KOPT-K1 (cell line): ENCODE results near the gene NUP35.
A peak's percentile ranks its signal among the peaks of the same experiment; 100 is the strongest.
"Not testable (repeated sequence)": the region's sequence is repeated elsewhere in the genome, so short reads cannot be mapped to it uniquely, and the experiment has no call there.

ENCODE experiments used
- H3K27ac ChIP-seq: fragments of 200-600 bp; sonication (generic); 2 replicates; pipeline ENCODE4 v1.5.1; 2016; ENCODE audit warnings: antibody characterized with exemption, mild to moderate bottlenecking, low read depth, low read length; ENCODE audit not compliant: poor library complexity, severe bottlenecking
- H3K36me3 ChIP-seq: fragments of 200-600 bp; sonication (generic); 2 replicates; pipeline ENCODE4 v1.5.1; 2017; ENCODE audit warnings: antibody characterized with exemption, mild to moderate bottlenecking, low read length, moderate library complexity; ENCODE audit not compliant: insufficient read depth
- H3K9me3 ChIP-seq: fragments of 200-600 bp; sonication (generic); 2 replicates; pipeline ENCODE4 v1.5.1; 2017; ENCODE audit warnings: antibody characterized with exemption, low read length, mild to moderate bottlenecking; ENCODE audit not compliant: insufficient read depth, poor library complexity, severe bottlenecking

NUP35 gene

GRCh38 chr2:183117226-183117625 lies 7.0 kb upstream of the NUP35 start:
- H3K27ac ChIP-seq: no peak overlapping the region
- H3K9me3 ChIP-seq: no peaks in the 10 kb centered on the region
- H3K36me3 ChIP-seq: no peaks in the 10 kb centered on the region

DNA sequence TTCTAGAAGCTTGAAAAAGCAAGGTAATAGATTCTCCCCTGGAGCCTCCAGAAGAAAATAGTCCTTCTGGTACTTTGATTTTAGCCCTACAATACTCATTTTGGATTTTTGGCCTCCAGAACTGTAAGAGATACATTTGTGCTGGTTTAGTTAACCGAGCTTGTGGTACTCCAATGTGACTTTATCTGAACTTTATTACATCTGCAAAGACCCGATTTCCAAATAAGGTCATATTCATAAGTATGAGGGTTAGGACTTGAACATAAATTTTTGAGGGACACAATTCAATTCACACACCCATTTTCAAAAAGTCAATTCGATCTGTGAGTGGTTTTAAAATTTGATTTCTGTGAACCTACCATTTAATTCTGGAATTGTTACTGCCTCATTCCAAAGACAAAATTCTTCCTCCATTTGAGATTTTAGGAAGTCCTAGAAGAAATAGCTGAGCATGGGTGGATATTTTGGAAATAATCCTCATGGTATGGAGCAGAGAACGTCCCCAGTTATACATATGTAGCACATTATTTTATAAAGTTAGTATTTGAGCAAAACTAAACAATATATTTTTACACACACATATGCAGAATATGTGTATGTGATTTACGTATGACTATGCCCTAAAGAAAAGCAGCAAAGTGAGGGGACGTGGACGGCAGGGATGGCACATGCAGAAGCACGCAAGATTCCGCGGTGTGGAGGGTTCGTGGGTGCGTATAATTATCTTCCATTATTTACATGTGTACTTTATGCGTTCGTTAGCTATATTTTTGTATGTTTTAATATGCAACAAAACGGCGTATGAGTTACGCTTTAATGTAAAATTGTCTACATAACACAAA lies 905 bp upstream of the NUP35 start:
- H3K36me3 ChIP-seq: peaks cover 4% of the 10 kb centered on the region
- no peaks in the 10 kb centered on the region for H3K9me3 ChIP-seq
- H3K27ac ChIP-seq: peak overlapping the region; percentile 83

DNA sequence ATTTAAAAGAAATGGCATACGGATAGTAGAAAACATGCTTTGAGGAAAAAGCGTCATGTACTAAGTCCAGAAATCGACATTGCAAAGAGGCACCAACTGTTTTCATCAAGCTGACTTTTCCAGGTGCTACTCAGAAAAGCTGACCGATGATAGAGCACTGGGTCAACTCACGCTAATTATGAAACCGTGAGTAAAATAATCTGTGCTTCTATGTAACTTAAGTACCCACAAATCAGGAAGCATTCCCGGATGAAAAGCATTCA lies 353 bp upstream of the NUP35 start:
- Histone ChIP-seq H3K27ac (peak overlapping the region; percentile 83), H3K36me3 (peaks cover 9% of the 10 kb centered on the region), H3K9me3 (no peaks in the 10 kb centered on the region)

GRCh38 chr2:183124957-183125255 lies 663 bp downstream of the NUP35 start:
- Histone ChIP-seq H3K36me3 (peaks cover 19% of the 10 kb centered on the region), H3K27ac (peak overlapping the region; percentile 83), H3K9me3 (no peaks in the 10 kb centered on the region)

- H3K9me3 ChIP-seq: no peaks in the 10 kb centered on the region
- H3K36me3 ChIP-seq: peaks cover 28% of the 10 kb centered on the region
- peak overlapping the region; percentile 83 for H3K27ac ChIP-seq
These were observed 1.6 kb downstream of the NUP35 start for GRCh38 chr2:183125659-183126341.

DNA sequence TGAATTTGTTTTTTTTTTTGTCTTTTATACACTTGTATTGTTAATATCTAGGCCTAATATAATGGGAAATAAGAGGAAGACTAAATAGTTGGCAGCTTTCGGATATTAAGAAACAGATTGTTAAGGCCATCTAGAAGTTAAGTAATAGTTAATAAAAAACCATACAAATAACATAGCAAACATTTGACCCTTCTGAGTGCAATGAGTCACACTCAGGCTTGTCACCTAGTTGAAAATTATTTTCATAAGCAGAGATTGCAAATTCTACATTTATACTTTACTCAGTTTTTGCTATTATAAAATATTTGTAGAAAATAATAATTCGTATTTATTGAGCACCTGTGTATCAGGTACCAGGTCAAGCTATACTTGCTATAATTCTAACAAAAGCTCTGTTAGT lies 2.4 kb downstream of the NUP35 start:
- H3K27ac ChIP-seq: no peak overlapping the region
- no peaks in the 10 kb centered on the region for H3K9me3 ChIP-seq
- H3K36me3 ChIP-seq: peaks cover 37% of the 10 kb centered on the region

GRCh38 chr2:183134016-183134415 lies 9.8 kb downstream of the NUP35 start:
- H3K36me3 ChIP-seq: peaks cover 90% of the 10 kb centered on the region
- no peaks in the 10 kb centered on the region for H3K9me3 ChIP-seq
- no peak overlapping the region for H3K27ac ChIP-seq

GRCh38 chr2:183148955-183149354 lies 24.7 kb downstream of the NUP35 start:
- no peak overlapping the region for H3K27ac ChIP-seq

DNA sequence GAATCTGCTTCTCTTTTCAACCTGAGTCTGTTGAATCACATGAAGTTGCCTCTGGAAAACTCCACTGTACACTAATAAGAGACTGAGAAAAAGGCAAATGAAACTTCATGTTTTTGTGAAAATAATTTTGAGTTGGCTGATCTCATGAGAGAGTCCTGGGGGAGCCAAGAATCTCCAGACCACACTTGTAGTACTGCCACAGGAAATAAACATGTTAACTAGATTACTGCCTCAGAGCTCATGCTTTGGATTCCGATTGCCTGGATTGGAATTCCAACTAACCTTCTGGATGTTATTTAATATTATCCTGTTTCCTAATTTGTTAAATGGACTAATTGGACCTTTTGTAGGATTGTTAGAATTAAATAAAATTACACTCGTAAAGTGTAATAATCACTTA lies 25.2 kb downstream of the NUP35 start:
- Histone ChIP-seq H3K36me3 (peaks cover 97% of the 10 kb centered on the region), H3K27ac (no peak overlapping the region), H3K9me3 (peaks cover 51% of the 10 kb centered on the region)

More at GRCh38 chr2:183148955-183149354, 24.7 kb downstream of the NUP35 start:
- peaks cover 54% of the 10 kb centered on the region for H3K9me3 ChIP-seq
- peaks cover 97% of the 10 kb centered on the region for H3K36me3 ChIP-seq

DNA sequence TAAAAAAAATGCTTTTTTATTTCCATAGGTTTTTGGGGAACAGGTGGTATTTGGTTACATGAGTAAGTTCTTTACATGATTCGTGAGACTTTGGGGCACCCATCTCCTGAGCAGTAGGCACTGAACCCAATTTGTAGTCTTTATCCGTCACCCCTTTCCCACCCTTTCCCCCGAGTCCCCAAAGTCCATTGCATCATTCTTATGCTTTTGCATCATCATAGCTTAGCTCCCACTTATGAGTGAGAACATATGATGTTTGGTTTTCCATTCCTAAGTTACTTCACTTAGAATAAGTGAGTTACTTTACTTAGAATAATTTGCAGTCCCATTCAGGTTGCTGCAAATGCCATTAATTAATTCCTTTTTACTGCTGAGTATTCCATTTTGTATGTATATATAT lies 28.0 kb downstream of the NUP35 start:
- peaks cover 26% of the 10 kb centered on the region for H3K9me3 ChIP-seq
- H3K36me3 ChIP-seq: peaks cover 93% of the 10 kb centered on the region
- not testable (repeated sequence) for H3K27ac ChIP-seq

DNA sequence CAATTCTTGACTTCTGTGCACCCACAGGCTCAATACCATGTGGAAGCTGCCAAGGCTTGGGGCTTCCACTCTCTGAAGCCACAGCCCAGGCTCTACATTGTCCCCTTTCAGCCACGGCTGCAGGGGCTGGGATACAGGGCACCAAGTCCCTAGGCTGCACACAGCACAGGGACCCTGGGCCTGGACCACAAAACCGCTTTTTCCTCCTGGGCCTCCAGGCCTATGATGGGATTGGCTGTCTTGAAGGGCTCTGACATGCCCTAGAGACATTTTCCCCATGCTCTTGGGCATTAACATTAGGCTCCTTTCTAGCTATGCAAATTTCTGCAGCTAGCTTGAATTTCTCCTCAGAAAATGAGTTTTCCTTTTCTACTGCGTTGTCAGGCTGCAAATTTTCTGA lies 29.7 kb downstream of the NUP35 start:
- Histone ChIP-seq H3K27ac (no peak overlapping the region), H3K36me3 (peaks cover 92% of the 10 kb centered on the region), H3K9me3 (peaks cover 26% of the 10 kb centered on the region)

- H3K9me3 ChIP-seq: peaks cover 26% of the 10 kb centered on the region
- H3K27ac ChIP-seq: not testable (repeated sequence)
- H3K36me3 ChIP-seq: peaks cover 94% of the 10 kb centered on the region
These were observed 30.5 kb downstream of the NUP35 start for GRCh38 chr2:183154772-183155171.

DNA sequence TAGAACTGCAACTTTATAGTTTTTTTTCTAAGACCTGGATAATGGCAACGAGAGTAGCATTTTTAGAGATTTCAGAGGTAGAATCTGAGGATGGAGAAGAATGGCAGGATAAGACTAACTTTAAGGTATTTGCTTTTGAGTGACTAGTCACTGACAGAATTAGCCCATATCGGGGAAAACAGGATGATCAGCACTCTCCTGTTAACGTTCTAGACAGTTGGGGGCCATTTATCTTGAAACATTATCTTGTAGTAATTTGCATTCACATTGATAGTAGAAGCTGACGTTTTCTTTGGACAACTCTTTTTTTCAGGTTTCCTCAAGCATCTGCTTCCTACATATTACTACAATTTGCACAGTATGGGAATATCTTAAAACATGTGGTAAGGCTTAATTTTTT lies 32.9 kb downstream of the NUP35 start:
- Histone ChIP-seq H3K9me3 (peaks cover 20% of the 10 kb centered on the region), H3K36me3 (peaks cover 94% of the 10 kb centered on the region), H3K27ac (no peak overlapping the region)

DNA sequence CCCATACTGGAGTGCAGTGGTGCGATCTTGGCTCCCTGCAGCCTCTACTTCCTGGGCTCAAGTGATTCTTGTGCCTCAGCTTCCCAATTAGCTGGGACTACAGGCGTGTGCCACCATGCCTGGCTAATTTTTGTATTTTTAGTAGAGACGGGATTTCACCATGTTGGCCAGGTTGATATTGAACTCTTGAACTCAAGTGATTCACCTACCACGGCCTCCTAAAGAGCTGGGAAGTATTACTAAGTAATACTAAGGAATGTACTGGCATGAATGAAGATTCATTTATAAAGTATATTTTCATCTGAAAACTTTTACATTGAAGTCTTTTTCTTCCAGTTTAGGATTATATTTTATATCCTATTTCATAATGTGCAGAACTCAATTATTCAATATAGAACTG lies 38.1 kb downstream of the NUP35 start:
- H3K27ac ChIP-seq: no peak overlapping the region
- no peaks in the 10 kb centered on the region for H3K9me3 ChIP-seq
- peaks cover 93% of the 10 kb centered on the region for H3K36me3 ChIP-seq

GRCh38 chr2:183163821-183164649 lies 39.8 kb downstream of the NUP35 start:
- Histone ChIP-seq H3K9me3 (no peaks in the 10 kb centered on the region), H3K27ac (no peak overlapping the region), H3K36me3 (peaks cover 88% of the 10 kb centered on the region)
